DND-41 (cell line): ENCODE measurements around the gene SIT1.

Experiments
- CTCF ChIP-seq: IDR thresholded peaks from 2 replicates; pipeline ENCODE4 v1.5.1; 2012; ENCODE audit warnings: borderline replicate concordance, low read length, moderate library complexity, mild to moderate bottlenecking; ENCODE audit not compliant: poor library complexity, severe bottlenecking; ENCODE audit errors: extremely low read depth
- EZH2 ChIP-seq: IDR thresholded peaks from 3 replicates; pipeline ENCODE4 v1.6.1; 2012; ENCODE audit warnings: borderline replicate concordance, low read depth, mild to moderate bottlenecking, moderate library complexity, low read length, inconsistent platforms; ENCODE audit not compliant: severe bottlenecking

GRCh38 chr9:35686222-35687203, 35.8 kb upstream of the SIT1 start:
- TF ChIP-seq CTCF (no peak), EZH2 (no peak)
